Choroid plexus epithelial cell (primary cell): ENCODE data around the gene SEMA3F.

Experiments used
- DNase-seq: peaks from one replicate; pipeline ENCODE4 v3.0.0-alpha.2; 2010; ENCODE audit warnings: low read depth
- H3K4me3 ChIP-seq: 2 replicates; pipeline ENCODE4 v1.5.1; 2011; ENCODE audit warnings: low read depth, mild to moderate bottlenecking, control low read depth, low read length, moderate library complexity
- CTCF ChIP-seq: conservative IDR thresholded peaks from 2 replicates; pipeline ENCODE4 v1.5.1; 2011; ENCODE audit warnings: low read depth, mild to moderate bottlenecking, control low read depth, inconsistent platforms, low read length, moderate library complexity

The SEMA3F gene

GRCh38 chr3:50147447-50147846 is 7.7 kb upstream of the SEMA3F start:
- no peak overlapping the region for H3K4me3 ChIP-seq
- DNase-seq, result no peak
- no peak for TF ChIP-seq CTCF

GRCh38 chr3:50147861-50148260 is 7.3 kb upstream of the SEMA3F start:
- no peak overlapping the region for H3K4me3 ChIP-seq
- DNase-seq, result peak; percentile 31
- no peak for TF ChIP-seq CTCF

GRCh38 chr3:50150404-50150750 is 4.7 kb upstream of the SEMA3F start:
- no peak overlapping the region for H3K4me3 ChIP-seq
- DNase-seq, result no peak

GRCh38 chr3:50150863-50151686 is 4.0 kb upstream of the SEMA3F start:
- H3K4me3 ChIP-seq, result no peak overlapping the region
- DNase-seq, result no peak
- no peak for TF ChIP-seq CTCF

More at GRCh38 chr3:50150404-50150750, 4.7 kb upstream of the SEMA3F start:
- TF ChIP-seq CTCF, result no peak

- TF ChIP-seq CTCF, result no peak
- DNase-seq, result no peak
- no peak overlapping the region for H3K4me3 ChIP-seq
These were observed 3.4 kb upstream of the SEMA3F start for GRCh38 chr3:50151728-50152127.

- DNase-seq, result no peak
- TF ChIP-seq CTCF, result no peak
- H3K4me3 ChIP-seq, result no peak overlapping the region
These were observed 1.2 kb upstream of the SEMA3F start for GRCh38 chr3:50153782-50154475.
